Measurements from ENCODE around the gene VTI1B. TPM values are rescaled to one million over a fixed set of nuclear protein-coding genes. Genes with fewer than 3 reads are reported as not detected.

The VTI1B gene
- total and polyA plus RNA-seq, 8 donors = 43.0 to 114 (median 72.3) TPM

- H3K36me3 ChIP-seq = peaks cover 20 to 99% (median 74%) of the 10 kb centered on the region in 4 donors
- H3K4me3 ChIP-seq = no peak overlapping the region
- DNase-seq = no peak
- TF ChIP-seq EP300 (IDR thresholded peaks at IDR 0.05) (no peak), CTCF (IDR thresholded peaks at IDR 0.05) (no peak), POLR2A (IDR thresholded peaks at IDR 0.05) (no peak), POLR2AphosphoS5 (IDR thresholded peaks at IDR 0.05) (no peak)
- intact Hi-C loops (cut with DNase I; ENCODE audit: low total_unique reads) = no loop called here
- peaks cover 0 to 4% (median 0%) of the 10 kb centered on the region in 4 donors for H3K4me1 ChIP-seq
- H3K9me3 ChIP-seq = no peaks in the 10 kb centered on the region
- no peak overlapping the region for H3K27ac ChIP-seq
- no peaks in the 10 kb centered on the region for H3K27me3 ChIP-seq
Observed at GRCh38 chr14:67683842-67684241, 9.4 kb upstream of the VTI1B start.

- H3K36me3 ChIP-seq = peaks cover 16 to 85% (median 59%) of the 10 kb centered on the region in 4 donors
- no peak for TF ChIP-seq EP300 (IDR thresholded peaks at IDR 0.05)
- no peak for TF ChIP-seq POLR2AphosphoS5 (IDR thresholded peaks at IDR 0.05)
- TF ChIP-seq CTCF (IDR thresholded peaks at IDR 0.05) = no peak
- no peak for TF ChIP-seq POLR2A (IDR thresholded peaks at IDR 0.05)
- peaks cover 0 to 4% (median 0%) of the 10 kb centered on the region in 4 donors for H3K4me1 ChIP-seq
- 68 to 84% (median 77%) methylated on average over 2 of the region's 2 CpGs for WGBS, 5 donors
- H3K27ac ChIP-seq = no peak overlapping the region
- no peaks in the 10 kb centered on the region for H3K9me3 ChIP-seq
- no peaks in the 10 kb centered on the region for H3K27me3 ChIP-seq
- no peak for DNase-seq
- intact Hi-C loops (cut with DNase I; ENCODE audit: low total_unique reads) = no loop called here
- H3K4me3 ChIP-seq = no peak overlapping the region
Observed at GRCh38 chr14:67680941-67681340, 6.5 kb upstream of the VTI1B start.

GRCh38 chr14:67680121-67680602 lies 5.7 kb upstream of the VTI1B start:
- DNase-seq = no peak
- Histone ChIP-seq H3K4me3 (no peak overlapping the region), H3K36me3 (peaks cover 16 to 78% (median 51%) of the 10 kb centered on the region in 4 donors), H3K4me1 (peaks cover 0 to 11% (median 4%) of the 10 kb centered on the region in 4 donors), H3K9me3 (no peaks in the 10 kb centered on the region), H3K27me3 (no peaks in the 10 kb centered on the region), H3K27ac (no peak overlapping the region)
- TF ChIP-seq POLR2A (IDR thresholded peaks at IDR 0.05) = no peak
- TF ChIP-seq EP300 (IDR thresholded peaks at IDR 0.05) = no peak
- TF ChIP-seq CTCF (IDR thresholded peaks at IDR 0.05) = no peak
- TF ChIP-seq POLR2AphosphoS5 (IDR thresholded peaks at IDR 0.05) = no peak
- WGBS, 5 donors = 78 to 91% (median 80%) methylated on average over 3 of the region's 3 CpGs
- intact Hi-C loops (cut with DNase I; ENCODE audit: low total_unique reads) = no loop called here

GRCh38 chr14:67679006-67679405 lies 4.6 kb upstream of the VTI1B start:
- Histone ChIP-seq H3K27me3 (no peaks in the 10 kb centered on the region), H3K9me3 (no peaks in the 10 kb centered on the region), H3K36me3 (peaks cover 11 to 66% (median 40%) of the 10 kb centered on the region in 4 donors), H3K27ac (no peak overlapping the region), H3K4me3 (no peak overlapping the region), H3K4me1 (peaks cover 0 to 14% (median 5%) of the 10 kb centered on the region in 4 donors)
- no peak for DNase-seq
- no peak for TF ChIP-seq EP300 (IDR thresholded peaks at IDR 0.05)
- TF ChIP-seq CTCF (IDR thresholded peaks at IDR 0.05) = no peak
- no peak for TF ChIP-seq POLR2AphosphoS5 (IDR thresholded peaks at IDR 0.05)
- no peak for TF ChIP-seq POLR2A (IDR thresholded peaks at IDR 0.05)
- 46 to 74% (median 72%) methylated on average over 2 of the region's 2 CpGs for WGBS, 5 donors
- intact Hi-C loops (cut with DNase I; ENCODE audit: low total_unique reads) = no loop called here

Measured in stomach (tissue), 9 donors.